Fibroblast of skin of scalp (primary cell): ENCODE data around the gene MYBPHL.

ENCODE experiments used
- DNase-seq: peaks from one replicate; pipeline ENCODE4 v3.0.0-alpha.2; 2013

Gene MYBPHL

GRCh38 chr1:109279615-109280278 is 27.1 kb downstream of the MYBPHL start:
- DNase-seq: no peak

DNA sequence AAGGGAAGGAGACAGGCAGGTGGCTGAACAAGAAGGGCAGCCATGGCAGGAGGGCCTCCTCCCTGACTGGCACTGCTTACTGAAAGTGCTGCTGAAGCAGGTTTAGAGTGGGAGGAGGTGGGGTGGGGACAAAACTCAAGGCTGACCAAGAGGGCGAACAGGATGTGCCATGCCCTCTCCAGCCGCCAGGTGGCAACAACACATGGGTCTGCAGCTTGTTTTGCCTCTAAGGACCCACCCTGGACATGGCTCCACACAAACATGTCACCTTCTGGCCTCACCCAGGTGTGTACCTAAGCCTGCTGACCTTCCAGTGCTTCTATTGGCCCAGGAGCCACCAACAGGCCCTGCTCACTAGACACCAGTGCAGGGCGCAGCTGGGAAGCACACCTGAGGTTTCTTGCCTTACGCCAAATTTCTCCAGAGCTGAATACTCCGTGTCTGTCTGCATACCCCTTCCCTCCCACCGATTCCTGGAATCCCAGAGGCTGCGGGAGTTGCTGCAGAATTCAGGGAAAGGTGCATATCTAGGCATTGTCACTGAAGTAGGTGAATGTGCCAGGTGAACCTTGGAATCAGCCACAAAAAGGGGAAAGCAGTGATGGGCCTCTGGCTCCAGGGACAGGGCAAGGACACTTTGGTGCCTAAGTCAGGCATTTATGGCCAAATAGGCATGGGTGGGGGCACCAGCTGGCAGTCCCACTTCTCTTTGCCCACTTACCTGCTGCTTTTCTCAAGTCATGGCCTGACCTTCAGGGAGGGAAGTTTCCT is 29.2 kb downstream of the MYBPHL start:
- DNase-seq: peak; percentile 60

GRCh38 chr1:109275706-109276345 is 31.0 kb downstream of the MYBPHL start:
- DNase-seq: peak; percentile 66

GRCh38 chr1:109274533-109275476 is 32.0 kb downstream of the MYBPHL start:
- DNase-seq: peak; percentile 54

DNA sequence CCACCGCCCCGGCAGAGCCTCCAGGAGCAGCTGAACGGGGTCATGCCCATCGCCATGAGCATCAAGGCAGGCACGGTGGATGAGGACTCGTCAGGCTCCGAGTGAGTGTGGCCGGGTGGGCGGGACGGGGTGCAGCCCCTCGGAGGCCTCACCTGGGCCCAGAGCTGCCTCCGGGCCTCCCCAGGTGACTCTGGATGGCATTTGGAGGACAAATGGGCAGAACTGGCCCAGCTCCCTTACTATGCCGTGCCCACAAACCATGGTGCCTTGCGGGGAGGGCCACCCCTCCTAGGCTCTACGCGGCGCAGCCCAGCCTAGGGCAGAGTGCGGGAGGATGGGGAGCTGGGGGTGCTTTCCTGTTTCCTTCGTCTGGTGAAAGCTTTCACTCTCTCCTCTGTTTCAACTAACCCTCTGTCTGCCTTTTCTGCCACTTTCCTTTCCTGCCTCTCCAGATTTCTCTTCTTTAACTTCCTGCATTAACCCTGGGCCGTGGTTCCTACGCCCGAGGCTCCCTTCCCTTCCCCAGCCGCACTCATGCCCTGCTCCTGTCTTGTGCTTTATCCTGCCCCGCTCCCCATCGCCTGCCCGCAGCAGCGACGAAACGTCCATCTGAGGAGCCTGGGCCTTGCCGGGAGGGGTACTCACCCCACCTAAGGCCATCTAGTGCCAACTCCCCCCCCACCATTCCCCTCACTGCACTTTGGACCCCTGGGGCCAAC is 33.1 kb downstream of the MYBPHL start:
- no peak for DNase-seq

DNA sequence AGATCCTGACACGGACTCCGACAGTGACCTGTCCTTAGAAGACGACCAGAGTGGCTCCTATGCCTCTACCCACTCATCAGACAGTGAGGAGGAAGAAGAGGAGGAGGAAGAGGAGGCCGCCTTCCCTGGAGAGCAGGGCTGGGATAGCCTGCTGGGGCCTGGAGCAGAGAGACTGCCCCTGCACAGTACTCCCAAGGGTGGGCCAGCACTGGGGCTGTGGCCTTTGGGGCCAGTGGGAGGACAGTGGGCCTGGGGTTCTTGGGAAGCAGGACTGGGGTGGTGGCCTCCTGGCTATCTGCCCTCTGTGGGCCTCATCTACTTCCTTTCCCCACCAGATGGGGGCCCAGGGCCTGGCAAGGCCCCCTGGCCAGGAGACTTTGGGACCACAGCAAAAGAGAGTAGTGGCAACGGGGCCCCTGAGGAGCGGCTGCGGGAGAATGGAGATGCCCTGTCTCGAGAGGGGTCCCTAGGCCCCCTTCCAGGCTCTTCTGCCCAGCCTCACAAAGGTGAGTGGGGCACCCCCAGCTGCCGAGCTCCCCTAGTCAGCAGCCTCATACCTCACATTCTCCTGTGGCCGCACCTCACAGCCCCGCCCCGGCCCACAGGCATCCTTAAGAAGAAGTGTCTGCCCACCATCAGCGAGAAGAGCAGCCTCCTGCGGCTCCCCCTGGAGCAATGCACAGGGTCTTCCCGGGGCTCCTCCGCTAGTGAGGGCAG is 33.8 kb downstream of the MYBPHL start:
- no peak for DNase-seq

DNA sequence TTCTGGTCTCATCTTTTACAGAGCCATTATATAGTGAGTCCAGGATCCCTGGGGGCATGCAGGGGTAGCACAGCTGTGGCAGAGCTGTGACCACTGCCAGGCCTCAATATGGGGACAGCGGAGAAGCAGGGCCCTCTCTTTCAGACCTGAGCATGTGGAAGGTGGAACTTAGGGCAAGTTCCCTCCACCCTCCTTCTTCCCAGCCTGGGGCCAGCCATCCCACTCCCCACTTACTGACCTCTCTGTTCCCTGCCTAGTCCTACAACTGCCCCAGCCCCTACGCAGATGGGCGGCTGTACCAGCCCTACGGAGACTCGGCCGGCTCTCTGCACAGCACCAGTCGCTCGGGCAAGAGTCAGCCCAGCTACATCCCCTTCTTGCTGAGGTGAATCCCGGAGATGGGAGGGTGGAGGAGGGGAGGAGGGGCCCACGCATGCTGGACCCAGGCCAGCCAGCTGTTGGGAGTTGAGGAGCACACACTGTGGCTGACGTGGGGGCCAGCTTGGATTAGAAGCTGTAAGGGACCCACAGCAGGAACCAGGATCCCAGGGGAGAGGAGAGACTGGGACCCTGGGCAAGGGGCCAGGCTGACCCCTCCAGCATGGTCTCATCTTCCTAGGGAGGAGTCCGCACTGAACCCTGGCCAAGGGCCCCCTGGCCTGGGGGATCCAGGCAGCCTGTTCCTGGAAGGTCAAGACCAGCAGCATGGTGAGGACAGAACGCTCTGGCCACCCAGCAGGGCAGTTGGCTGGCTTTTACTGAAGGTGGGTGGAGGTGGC is 34.6 kb downstream of the MYBPHL start:
- no peak for DNase-seq

GRCh38 chr1:109271458-109271857 is 35.4 kb downstream of the MYBPHL start:
- DNase-seq: no peak

- no peak for DNase-seq
Measured at GRCh38 chr1:109270623-109271317, 36.0 kb downstream of the MYBPHL start.

- DNase-seq: no peak
Measured at GRCh38 chr1:109269981-109270622, 36.7 kb downstream of the MYBPHL start.

DNA sequence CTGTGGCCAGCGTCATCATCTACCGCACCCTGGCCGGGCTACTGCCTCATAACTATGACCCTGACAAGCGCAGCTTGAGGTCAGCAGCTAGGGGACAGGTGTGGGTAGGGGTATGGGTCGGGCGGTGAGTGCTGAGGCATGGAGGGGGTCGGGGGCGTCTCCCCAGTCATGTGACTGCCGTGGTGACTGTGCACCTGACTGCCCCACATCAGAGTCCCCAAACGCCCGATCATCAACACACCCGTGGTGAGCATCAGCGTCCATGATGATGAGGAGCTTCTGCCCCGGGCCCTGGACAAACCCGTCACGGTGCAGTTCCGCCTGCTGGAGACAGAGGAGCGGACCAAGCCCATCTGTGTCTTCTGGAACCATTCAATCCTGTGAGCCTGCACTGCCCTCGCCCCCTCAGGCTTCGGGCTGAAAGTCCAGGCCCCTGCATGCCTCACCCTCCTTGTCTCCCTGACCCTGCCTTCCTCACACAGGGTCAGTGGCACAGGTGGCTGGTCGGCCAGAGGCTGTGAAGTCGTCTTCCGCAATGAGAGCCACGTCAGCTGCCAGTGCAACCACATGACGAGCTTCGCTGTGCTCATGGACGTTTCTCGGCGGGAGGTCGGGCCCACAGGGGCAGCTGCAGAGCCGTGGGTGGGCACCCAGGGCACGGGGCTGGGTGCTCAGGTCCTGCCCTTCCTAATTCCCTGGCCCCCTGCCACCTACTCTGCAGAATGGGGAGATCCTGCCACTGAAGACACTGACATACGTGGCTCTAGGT is 37.4 kb downstream of the MYBPHL start:
- no peak for DNase-seq

GRCh38 chr1:109268431-109269211 is 38.2 kb downstream of the MYBPHL start:
- DNase-seq: no peak

GRCh38 chr1:109267743-109268300 is 39.0 kb downstream of the MYBPHL start:
- DNase-seq: no peak

DNA sequence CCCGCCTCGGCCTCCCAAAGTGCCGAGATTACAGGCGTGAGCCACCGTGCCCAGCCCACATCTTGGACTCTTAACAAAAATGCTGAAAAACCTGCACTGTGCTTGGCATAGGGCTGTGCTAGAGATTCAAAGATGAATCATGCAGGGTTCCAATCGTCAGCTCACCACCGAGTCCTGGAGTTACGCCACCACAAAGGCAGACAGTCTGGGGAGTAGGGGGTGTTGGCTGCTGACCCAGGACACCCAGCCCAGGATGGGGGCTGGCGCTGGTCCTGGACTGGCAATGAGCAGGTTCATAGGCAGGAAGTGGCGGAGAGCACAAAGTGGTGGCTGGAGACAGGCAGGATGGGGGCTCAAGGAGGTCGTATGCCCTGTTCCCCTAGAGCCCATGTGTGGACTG is 39.8 kb downstream of the MYBPHL start:
- peak; percentile 64 for DNase-seq

GRCh38 chr1:109265741-109266330 is 41.0 kb downstream of the MYBPHL start:
- no peak for DNase-seq

DNA sequence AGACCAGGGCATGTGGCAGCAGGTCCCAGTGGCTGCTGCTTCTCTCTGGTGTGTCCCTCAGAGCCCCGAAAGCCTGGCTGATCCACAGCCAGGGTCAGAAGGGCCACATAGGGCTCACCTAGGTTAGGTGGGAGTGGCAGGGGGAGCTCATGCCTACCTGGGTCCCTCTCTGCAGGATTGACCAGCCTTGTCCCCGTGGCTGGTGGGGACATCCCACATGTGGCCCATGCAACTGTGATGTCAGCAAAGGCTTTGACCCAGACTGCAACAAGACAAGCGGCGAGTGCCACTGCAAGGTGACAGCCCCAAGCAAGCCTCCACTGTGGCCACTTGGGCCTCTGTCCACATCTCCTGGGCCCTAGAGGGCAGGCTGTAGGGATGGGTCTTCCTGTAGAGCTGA is 41.8 kb downstream of the MYBPHL start:
- DNase-seq: no peak

GRCh38 chr1:109264379-109264755 is 42.4 kb downstream of the MYBPHL start:
- DNase-seq: no peak
